Panc1 (cell line): ENCODE measurements around the gene TEX264. TPM values are rescaled to one million over a fixed set of nuclear protein-coding genes. Genes with fewer than 3 reads are reported as not detected.

Experiments used
- ATAC-seq: fragments of 200-7000 bp; cut with Tn5 transposase; 2 replicates; pipeline ENCODE4 v1.9.1; 2020; ENCODE audit warnings: mild to moderate bottlenecking, moderate library complexity
- BruUV-seq: library from RNA; stranded (reverse); fragments of 400-500 nt; replicated peaks from 2 replicates; lab custom pipeline; 2021; lab: Mats Ljungman, UMichigan
- CTCF ChIA-PET: fragments of 300-600 bp; sonication (Branson Sonifier 250); formaldehyde crosslinking; loops from one replicate; lab custom pipeline; 2022; ENCODE audit warnings: antibody characterized with exemption; lab: Charles Lee
- POLR2A ChIA-PET: fragments of 300-600 bp; sonication (Branson Sonifier 250); formaldehyde crosslinking; loops from one replicate; lab custom pipeline; 2022; ENCODE audit warnings: antibody characterized with exemption; lab: Charles Lee
- DNase-seq: peaks from one replicate; pipeline ENCODE4 v3.0.0-alpha.2; 2010; ENCODE audit warnings: low read depth, low spot score
- H3K27ac ChIP-seq: 2 replicates; pipeline ENCODE4 v1.5.1; 2011; ENCODE audit warnings: mild to moderate bottlenecking, low read length, inconsistent platforms
- H3K27me3 ChIP-seq: fragments of 200-500 bp; sonication (Bioruptor generic); 2 replicates; pipeline ENCODE4 v1.6.0; 2014; ENCODE audit warnings: low read length, inconsistent platforms; ENCODE audit not compliant: control insufficient read depth, insufficient read depth
- H3K36me3 ChIP-seq: fragments of 200-500 bp; sonication (Bioruptor generic); 2 replicates; pipeline ENCODE4 v1.5.1; 2014; ENCODE audit warnings: inconsistent platforms, mild to moderate bottlenecking, low read length, moderate library complexity; ENCODE audit not compliant: control insufficient read depth, insufficient read depth
- H3K4me1 ChIP-seq: 2 replicates; pipeline ENCODE4 v1.5.1; 2011; ENCODE audit warnings: inconsistent platforms, mild to moderate bottlenecking, low read length, moderate library complexity; ENCODE audit not compliant: control insufficient read depth, insufficient read depth
- H3K4me3 ChIP-seq, 2 experiments: 2 replicates each; pipeline ENCODE4 v1.5.1; 2011 to 2012; ENCODE audit warnings: low read depth in 2 of 2, low read length in 2 of 2, mild to moderate bottlenecking in 2 of 2, inconsistent platforms in 1 of 2, moderate library complexity in 1 of 2
- H3K9me3 ChIP-seq: fragments of 200-500 bp; sonication (Bioruptor generic); 2 replicates; pipeline ENCODE4 v1.5.1; 2014; ENCODE audit warnings: low read depth, mild to moderate bottlenecking, inconsistent platforms, low read length, moderate library complexity; ENCODE audit not compliant: control insufficient read depth, insufficient read depth
- CTCF ChIP-seq: fragments of 450-650 bp; IDR thresholded peaks from 2 replicates; pipeline ENCODE4 v1.5.1; 2017; ENCODE audit warnings: mild to moderate bottlenecking
- POLR2AphosphoS5 ChIP-seq: IDR thresholded peaks from 2 replicates; pipeline ENCODE4 v1.6.1; 2012; ENCODE audit warnings: mild to moderate bottlenecking, low read depth, low read length, moderate library complexity
- SIN3A ChIP-seq: IDR thresholded peaks from 2 replicates; pipeline ENCODE4 v1.6.1; 2012; ENCODE audit warnings: low read depth, mild to moderate bottlenecking, low read length, moderate library complexity, borderline replicate concordance; ENCODE audit not compliant: insufficient read depth
- TCF7L2 ChIP-seq: IDR thresholded peaks from 2 replicates; pipeline ENCODE4 v1.6.1; 2011; ENCODE audit warnings: mild to moderate bottlenecking, low read depth, low read length, inconsistent platforms
- in situ Hi-C: cut with HindIII; loops from 2 replicates; pipeline ENCODE4 v1.10.0; 2016; ENCODE audit warnings: low sequenced_read_pairs, low pct_unique_long_range_greater_than_20kb
- intact Hi-C: fragments of 100-400 bp; cut with micrococcal nuclease; formaldehyde crosslinking; loops from one replicate; pipeline ENCODE4 v1.10.0; 2022; ENCODE audit not compliant: unreplicated experiment
- total RNA-seq: library from RNA; stranded (reverse); gene quantifications from one replicate; pipeline ENCODE4 v1.2.1, GENCODE V29; 2021; ENCODE audit not compliant: unreplicated experiment
- TF ChIP-seq, protein P1 (sequence below), 2 experiments: IDR thresholded peaks; 2 replicates each; pipeline ENCODE4 v1.6.1; 2011 to 2012; ENCODE audit warnings: low read depth in 2 of 2, control low read depth in 1 of 2, low read length in 1 of 2, mild to moderate bottlenecking in 1 of 2, moderate library complexity in 1 of 2; ENCODE audit not compliant: insufficient read depth in 1 of 2

TEX264 gene
- total RNA-seq, 1 experiment from 2014 or later, result 45.8 TPM

DNA sequence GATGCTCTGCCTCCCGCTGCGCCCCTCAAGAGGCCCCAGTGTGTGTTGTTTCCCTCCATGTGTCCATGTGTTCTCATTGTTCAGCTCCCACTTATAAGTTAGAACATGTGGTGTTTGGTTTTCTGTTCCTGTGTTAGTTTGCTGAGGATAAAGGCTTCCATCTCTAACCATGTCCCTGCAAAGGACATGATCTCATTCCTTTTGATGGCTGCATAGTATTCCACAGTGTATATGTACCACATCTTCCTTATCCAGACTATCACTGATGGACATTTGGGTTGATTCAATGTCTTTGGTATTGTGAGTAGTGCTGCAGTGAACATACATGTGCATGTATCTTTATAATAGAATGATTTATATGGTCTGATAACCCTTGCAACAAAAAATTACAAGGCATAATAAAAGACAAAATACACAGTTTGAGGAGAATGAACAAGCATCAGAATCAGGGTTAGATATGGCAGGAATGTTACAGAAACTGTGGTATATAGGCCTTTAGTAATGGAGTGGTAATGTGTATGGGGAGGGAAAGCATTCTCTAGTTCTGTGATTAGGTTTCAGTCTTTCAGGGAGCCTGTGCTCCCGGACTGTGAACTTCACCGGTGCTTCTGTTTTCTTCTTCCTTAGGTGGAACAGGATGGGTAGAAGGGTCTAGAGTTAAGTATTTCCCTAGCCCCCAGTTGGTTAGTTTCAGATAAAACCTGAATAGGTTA lies 63.0 kb downstream of the TEX264 start:
- Histone ChIP-seq H3K4me3 (no peak overlapping the region), H3K36me3 (no peaks in the 10 kb centered on the region), H3K4me1 (no peaks in the 10 kb centered on the region), H3K27ac (no peak overlapping the region), H3K9me3 (no peaks in the 10 kb centered on the region), H3K27me3 (no peaks in the 10 kb centered on the region; the same call in 1 of the 2 replicates)
- ATAC-seq (no peak), DNase-seq (no peak)
- ChIA-PET CTCF (interaction anchor here (0.6 kb wide), 1 partner anchor 91 kb away, joined by 7 read pairs; no protein-coding TSS in a partner anchor), POLR2A (no interaction called here)
- intact Hi-C loops (no loop called here), in situ Hi-C loops (no loop called here)
- no TSS peak for BruUV-seq
- TF ChIP-seq, protein P1, sequence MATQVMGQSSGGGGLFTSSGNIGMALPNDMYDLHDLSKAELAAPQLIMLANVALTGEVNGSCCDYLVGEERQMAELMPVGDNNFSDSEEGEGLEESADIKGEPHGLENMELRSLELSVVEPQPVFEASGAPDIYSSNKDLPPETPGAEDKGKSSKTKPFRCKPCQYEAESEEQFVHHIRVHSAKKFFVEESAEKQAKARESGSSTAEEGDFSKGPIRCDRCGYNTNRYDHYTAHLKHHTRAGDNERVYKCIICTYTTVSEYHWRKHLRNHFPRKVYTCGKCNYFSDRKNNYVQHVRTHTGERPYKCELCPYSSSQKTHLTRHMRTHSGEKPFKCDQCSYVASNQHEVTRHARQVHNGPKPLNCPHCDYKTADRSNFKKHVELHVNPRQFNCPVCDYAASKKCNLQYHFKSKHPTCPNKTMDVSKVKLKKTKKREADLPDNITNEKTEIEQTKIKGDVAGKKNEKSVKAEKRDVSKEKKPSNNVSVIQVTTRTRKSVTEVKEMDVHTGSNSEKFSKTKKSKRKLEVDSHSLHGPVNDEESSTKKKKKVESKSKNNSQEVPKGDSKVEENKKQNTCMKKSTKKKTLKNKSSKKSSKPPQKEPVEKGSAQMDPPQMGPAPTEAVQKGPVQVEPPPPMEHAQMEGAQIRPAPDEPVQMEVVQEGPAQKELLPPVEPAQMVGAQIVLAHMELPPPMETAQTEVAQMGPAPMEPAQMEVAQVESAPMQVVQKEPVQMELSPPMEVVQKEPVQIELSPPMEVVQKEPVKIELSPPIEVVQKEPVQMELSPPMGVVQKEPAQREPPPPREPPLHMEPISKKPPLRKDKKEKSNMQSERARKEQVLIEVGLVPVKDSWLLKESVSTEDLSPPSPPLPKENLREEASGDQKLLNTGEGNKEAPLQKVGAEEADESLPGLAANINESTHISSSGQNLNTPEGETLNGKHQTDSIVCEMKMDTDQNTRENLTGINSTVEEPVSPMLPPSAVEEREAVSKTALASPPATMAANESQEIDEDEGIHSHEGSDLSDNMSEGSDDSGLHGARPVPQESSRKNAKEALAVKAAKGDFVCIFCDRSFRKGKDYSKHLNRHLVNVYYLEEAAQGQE (IDR thresholded peaks at IDR 0.05; ENCODE audit: insufficient read depth in 1 of 2, low read depth in 2 of 2, low read length in 1 of 2), result no peak
- TF ChIP-seq SIN3A (no peak), CTCF (no peak), POLR2AphosphoS5 (no peak), TCF7L2 (no peak)

DNA sequence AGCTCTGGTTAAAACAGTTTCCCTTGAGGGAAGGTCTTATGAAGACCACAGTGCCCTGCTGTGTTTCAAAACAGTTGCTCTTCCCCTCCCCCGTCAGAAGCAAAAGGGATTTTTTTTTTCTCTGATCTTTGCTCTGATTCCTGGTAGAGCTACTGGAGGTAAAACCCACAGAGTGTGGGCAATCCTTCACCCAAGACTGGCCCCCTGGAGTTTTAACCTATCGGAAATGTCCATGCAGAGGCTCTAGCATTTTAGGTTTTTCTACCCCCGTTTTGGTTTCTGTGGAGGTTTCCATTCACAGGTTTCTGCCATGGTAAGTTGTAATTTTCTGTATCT lies 63.5 kb downstream of the TEX264 start:
- H3K9me3 ChIP-seq, result no peaks in the 10 kb centered on the region
- no peak for ATAC-seq
- TF ChIP-seq POLR2AphosphoS5, result no peak
- TF ChIP-seq SIN3A, result no peak
- ChIA-PET CTCF (no interaction called here), POLR2A (no interaction called here)
- H3K27ac ChIP-seq, result no peak overlapping the region
- in situ Hi-C loops (no loop called here), intact Hi-C loops (no loop called here)
- no TSS peak for BruUV-seq
- no peak overlapping the region for H3K4me3 ChIP-seq
- H3K27me3 ChIP-seq, result peaks cover 4% of the 10 kb centered on the region; the same call in 1 of the 2 replicates
- H3K4me1 ChIP-seq, result no peaks in the 10 kb centered on the region
- no peak for DNase-seq
- H3K36me3 ChIP-seq, result no peaks in the 10 kb centered on the region

DNA sequence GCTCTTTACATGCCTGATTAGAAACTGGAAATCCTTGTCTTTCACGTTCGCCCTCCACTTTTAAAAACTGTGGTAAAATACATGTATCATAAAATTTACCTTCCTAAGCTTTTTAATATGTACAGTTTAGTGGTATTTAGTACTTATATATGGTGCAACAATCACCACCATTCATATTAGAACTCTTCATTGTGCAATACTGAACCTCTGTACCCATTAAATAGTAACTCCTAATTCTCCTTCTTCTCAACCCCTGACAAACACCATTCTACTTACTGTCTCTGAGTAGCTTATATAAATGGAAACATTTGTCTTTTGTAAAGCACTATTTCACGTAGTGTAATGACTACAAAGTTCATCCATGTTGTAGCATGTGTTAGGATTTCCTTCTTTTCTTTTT lies 64.0 kb downstream of the TEX264 start:
- Histone ChIP-seq H3K36me3 (no peaks in the 10 kb centered on the region), H3K27ac (no peak overlapping the region), H3K4me1 (no peaks in the 10 kb centered on the region), H3K27me3 (peaks cover 4% of the 10 kb centered on the region; the same call in 1 of the 2 replicates), H3K4me3 (no peak overlapping the region), H3K9me3 (no peaks in the 10 kb centered on the region)
- no peak for DNase-seq
- BruUV-seq, result no TSS peak
- in situ Hi-C loops (no loop called here), intact Hi-C loops (no loop called here)
- no peak for ATAC-seq
- TF ChIP-seq TCF7L2 (no peak), POLR2AphosphoS5 (no peak), SIN3A (no peak), CTCF (no peak)
- TF ChIP-seq, protein P1 (IDR thresholded peaks at IDR 0.05; ENCODE audit: insufficient read depth in 1 of 2, low read depth in 2 of 2, low read length in 1 of 2), result no peak
- ChIA-PET CTCF (no interaction called here), POLR2A (no interaction called here)
